CD4-positive, alpha-beta T cell treated with Interleukin-6 at 100 ng/mL for 8 hours (primary cell): ENCODE data around the gene KRTAP4-6.
"Not testable (repeated sequence)": the region's sequence is repeated elsewhere in the genome, so short reads cannot be mapped to it uniquely, and the experiment has no call there.

ENCODE experiments used
- DNase-seq: peaks from one replicate; pipeline ENCODE4 v3.0.0-alpha.2; 2020; ENCODE audit warnings: mixed read lengths, low spot score

Gene KRTAP4-6

DNA sequence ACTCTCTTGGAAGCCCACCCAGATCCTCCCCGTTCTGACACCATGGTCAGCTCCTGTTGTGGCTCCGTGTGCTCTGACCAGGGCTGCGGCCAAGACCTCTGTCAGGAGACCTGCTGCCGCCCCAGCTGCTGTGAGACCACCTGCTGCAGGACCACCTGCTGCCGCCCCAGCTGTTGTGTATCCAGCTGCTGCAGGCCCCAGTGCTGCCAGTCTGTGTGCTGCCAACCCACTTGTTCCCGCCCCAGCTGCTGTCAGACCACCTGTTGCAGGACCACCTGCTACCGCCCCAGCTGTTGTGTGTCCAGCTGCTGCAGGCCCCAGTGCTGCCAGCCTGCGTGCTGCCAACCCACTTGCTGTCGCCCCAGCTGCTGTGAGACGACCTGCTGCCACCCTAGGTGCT lies 35.0 kb downstream of the KRTAP4-6 start, which contains the start of gene KRTAP4-9:
TSS of gene KRTAP4-9 (plus strand) at position 43 of the 400 bp plus-strand sequence. CDS start at position 43, 0 bp downstream.
- not testable (repeated sequence) for DNase-seq

DNA sequence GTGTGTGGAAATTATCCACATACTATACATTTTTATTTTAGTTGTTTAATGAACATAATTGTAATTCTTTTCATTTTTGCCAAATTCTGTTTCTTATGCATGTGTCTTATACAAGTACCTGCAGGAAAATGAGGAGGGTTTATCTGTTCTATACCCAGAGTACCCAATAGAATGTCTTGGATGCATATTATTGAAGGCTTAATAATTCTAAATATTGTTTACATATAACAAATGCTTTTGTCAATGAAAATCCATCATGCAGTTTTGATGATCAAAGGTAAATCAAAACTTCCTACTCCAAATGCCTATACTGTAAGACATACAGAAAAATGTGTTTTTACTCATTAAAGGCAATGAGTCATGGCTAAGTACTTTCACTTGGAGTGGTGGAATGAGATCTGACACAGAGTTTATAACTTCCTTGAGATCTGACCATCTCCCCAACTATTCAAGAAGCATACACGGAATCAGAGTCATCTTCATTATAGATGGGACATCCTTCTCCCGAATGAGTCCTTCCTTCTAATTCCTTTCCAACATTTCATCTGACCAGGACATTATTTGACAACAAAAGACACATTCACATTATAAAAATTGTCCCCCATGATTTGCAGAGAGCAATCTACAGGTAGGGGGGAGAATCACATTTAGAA lies 35.8 kb downstream of the KRTAP4-6 start:
- not testable (repeated sequence) for DNase-seq

DNA sequence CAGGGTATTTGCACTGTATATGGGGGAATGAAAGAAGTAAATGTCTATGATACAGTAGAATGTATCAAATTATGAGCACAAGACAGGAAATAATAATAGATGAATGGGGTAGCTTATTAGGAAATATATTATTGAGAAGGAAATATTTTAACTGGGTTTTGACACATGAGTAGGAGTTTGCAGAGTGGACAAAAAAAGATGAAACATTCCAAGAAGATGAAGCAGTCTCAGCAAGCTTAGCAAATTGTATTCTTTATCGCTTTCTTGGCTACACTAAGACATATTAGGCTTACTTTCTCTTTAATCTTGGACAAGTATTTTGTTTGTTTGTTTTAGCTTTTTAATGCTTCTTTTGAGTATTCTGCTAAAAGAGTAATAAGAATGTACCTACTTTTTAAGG lies 36.4 kb downstream of the KRTAP4-6 start:
- no peak for DNase-seq

DNA sequence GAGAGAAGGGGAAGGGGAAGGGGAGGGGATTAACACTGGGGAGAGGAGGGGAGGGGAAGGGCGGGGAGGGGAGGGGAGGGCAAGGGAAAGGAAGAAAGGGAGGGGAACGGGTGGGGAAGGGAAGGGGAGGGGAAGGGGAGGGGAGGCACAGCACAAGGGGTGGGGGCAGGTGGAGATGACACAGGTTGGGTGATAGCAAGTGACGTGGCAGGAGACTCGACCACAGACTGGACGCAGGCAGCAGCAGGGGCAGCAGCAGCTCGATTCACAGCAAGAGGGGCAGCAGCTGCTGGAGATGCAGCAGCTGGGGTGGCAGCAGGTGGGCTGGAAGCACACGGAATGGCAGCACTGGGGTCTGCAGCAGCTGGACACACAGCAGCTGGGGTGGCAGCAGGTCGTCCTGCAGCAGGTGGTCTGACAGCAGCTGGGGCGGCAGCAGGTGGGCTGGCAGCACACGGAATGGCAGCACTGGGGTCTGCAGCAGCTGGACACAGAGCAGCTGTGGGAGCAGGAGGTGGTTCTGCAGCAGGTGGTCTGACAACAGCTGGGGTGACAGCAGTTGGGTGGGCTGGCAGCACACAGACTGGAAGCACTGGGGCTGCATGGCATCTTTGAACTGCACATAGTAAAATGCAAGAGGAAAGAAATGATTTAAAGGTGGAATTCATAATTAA lies 38.6 kb downstream of the KRTAP4-6 start, which contains the start of gene KRTAP4-16:
TSS of gene KRTAP4-16 (minus strand) at position 624 of the 674 bp plus-strand sequence. CDS start at position 624, 0 bp downstream.
- no peak for DNase-seq

DNA sequence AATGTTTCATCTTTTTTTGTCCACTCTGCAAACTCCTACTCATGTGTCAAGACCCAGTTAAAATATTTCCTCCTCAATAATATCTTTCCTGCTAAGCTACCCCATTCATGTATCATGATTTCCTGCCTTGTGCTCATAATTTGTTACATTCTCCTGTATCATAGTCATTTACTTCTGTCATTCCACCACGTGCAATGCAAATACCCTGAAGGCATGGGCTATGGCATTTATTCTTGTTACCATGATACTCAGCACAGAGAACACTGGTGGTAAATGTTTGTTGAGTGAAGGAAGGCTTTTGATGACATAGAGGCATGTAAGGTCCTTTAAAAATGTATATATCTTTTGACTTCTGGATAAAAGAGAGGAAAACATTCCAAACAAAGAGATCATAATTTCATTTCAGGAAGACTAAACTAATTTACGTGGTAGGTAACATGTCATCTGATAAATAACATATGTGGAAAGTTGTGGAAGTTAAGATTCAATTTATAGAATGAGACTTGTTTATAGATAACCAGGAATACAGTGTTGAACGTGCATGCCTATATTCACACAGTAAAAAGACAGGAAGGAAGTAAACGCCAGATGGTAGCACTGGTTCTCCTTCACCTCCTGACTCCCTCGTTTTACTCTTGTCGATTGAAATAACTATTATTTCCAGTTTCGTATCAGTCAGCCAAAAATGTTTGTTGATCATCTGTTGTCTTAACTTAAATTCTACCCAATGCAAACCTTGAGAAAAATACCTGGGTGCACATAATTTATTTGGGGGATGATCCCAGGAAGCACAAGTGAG lies 40.5 kb downstream of the KRTAP4-6 start:
- not testable (repeated sequence) for DNase-seq

DNA sequence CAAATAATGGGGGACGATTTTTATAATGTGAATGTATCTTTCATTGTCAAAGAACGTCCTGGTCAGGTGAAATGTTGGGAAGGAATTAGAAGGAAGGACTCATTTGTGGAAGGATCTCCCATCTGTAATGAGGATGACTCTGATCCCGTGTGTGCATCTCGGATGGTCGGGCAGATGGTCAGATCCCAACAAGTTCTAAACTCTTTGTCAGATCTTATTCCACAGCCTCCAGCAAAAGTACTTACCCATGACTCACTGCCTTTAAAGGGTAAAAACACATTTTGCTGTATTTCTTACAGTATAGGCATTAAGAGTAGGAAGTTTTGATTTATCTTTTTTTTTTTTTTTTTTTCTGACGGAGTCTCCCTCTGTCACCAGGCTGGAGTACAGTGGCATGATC lies 41.9 kb downstream of the KRTAP4-6 start:
- no peak for DNase-seq

DNA sequence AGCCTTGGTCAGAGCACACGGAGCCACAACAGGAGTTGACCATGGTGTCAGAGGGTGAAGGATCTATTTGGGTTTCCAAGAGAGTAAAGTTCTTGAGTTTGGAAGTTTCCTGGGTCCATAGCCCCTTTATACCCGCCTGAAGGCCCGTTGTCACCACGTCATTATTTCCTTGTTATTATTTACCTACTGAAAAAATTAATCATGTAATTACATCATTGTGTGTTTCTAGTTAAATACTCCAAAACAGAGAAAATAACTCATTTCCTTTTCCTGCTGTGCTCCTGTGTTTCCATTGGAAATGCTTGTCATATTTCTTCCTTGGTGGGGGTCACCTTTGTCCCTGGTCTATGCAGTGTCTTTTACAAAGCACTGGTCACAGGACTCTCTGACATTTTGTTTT lies 42.3 kb downstream of the KRTAP4-6 start, which contains the start of gene KRTAP4-8:
TSS of gene KRTAP4-8 (minus strand) at position 101 of the 400 bp plus-strand sequence. CDS start at position 43, 58 bp downstream.
- no peak for DNase-seq

DNA sequence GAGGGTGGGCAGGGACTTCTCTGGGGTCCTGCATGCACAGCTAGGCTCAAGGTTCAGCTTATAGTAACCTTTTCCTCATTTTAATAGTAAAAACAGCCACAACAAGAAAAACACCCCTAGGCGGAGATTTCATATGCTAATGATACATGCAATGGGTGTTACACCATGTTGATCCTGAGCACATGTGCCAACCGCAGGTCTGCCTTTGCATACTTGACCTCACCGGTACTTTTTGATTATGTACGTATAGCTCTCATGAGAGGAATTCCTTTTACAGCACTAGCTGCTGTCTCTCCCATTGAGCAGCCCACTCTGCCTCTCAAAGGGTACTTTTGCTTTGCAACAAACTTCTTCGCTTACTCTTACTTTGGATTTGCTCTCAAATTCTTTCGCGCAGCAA lies 44.3 kb downstream of the KRTAP4-6 start:
- no peak for DNase-seq
